ENCODE data around the gene RTN3.

RTN3 gene

GRCh38 chr11:63738720-63739360 is 57.5 kb downstream of the RTN3 start:
- DNase-seq (ENCODE audit: low read depth in 2 of 2) = peak; percentile 22 to 33

DNA sequence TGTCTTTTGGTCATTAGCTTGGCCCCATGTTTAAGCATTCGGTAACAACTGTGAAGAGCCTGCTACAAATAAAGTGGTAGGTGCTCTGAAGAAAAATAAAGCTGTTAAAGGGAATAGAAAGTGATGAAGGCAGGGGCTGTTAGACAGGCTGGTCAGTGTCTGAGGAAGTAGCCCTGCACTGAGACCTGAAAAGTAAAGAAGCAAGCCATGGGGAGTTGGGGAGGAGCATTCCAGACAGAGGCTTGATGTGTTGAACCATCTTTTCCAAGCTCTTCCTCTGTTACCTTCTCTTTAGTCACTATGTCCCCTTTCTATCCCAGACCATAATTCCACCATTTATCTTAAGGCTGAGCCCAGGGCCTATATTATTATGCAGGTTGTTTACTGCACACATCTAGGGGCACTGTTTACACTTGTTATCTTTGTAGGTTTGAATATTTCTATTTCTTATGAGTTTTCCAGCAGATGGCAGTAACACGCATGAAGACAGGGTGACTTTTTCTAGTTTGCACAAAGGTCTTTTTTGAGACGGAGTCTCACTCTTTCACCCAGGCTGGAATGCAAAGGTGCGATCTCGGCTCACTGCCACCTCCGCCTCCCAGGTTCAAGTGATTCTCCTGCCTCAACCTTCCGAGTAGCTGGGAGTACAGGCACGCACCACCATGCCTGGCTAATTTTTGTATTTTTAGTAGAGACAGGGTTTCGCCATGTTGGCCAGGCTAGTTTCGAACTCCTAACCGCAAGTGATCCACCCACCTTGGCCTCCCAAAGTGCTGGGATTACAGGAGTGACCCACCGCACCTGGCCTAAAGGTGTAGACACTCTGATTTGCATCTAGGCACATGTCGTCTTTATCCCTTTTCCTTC is 64.2 kb downstream of the RTN3 start:
- DNase-seq (ENCODE audit: low read depth in 2 of 2) = no peak

- no peak for DNase-seq (ENCODE audit: low read depth in 2 of 2)
Measured at GRCh38 chr11:63747011-63747410, 65.7 kb downstream of the RTN3 start.

DNA sequence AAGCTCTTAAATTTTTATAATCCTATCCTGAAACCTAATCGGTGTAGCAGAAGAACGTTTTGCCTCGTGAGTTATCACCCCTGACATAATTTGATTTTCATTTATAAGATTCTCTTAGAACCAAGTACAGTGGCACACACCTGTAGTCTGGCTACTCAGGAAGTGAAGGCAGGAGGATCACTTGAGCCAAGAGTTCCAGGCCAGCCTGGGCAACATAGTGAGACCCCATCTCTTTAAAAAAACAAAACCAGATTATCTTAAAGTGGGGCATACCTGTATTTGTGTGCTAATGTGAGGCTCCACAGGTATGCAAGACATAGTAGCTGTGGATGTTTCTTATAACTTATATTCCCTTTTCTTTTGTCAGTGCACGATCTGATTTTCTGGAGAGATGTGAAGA is 68.3 kb downstream of the RTN3 start:
- DNase-seq (ENCODE audit: low read depth in 2 of 2) = no peak

GRCh38 chr11:63756919-63757761 is 75.8 kb downstream of the RTN3 start:
- no peak for DNase-seq (ENCODE audit: low read depth in 2 of 2)

DNA sequence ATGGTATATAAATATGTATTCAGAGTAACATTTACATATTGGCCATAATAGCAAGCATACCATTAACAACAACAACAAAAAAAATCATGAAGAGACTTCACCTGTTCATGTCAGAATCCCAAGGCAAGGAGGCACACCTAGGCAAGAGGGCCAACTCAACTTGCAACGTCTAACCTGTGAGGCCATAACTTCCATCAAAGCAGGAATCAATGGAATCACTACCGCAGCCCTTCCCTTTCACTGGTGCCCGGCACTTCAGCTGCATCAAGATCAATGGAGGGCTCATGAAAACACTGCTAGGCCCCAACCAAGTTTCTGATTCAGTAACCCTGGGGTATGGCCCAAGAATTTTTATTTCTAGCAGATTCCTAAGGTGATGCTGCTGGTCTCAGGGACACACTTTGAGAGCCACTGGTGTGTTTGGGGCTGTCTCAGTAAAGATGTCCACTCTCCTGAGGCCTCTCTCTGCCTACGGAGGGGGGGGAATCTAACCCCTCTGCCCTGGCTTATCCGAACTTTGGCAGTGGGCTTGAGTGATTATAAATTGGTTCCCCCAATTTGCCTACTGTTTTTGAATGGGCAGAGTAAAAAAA is 79.3 kb downstream of the RTN3 start:
- DNase-seq (ENCODE audit: low read depth in 2 of 2) = no peak

DNA sequence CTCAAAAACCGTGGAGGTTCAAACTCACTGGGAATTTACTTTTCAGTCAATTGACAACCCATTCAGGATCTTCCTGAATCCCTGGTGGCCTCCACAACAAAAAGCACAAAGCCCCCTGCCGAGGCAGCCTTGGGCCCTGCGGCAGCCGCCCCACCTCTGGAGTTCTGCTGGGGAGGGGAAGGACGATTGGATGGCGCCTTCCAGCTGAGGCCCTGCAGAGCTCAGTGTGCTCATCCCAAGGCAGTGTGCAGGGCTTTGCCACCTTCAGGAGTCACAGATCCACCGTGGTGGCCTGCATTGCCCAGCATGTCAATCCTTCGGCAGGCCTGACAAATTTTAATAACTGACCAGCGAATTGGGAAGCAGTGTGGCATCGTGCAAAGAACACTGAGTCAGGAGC is 79.9 kb downstream of the RTN3 start:
- DNase-seq (ENCODE audit: low read depth in 2 of 2) = no peak

- DNase-seq (ENCODE audit: low read depth in 2 of 2) = no peak
Measured at GRCh38 chr11:63761931-63762653, 80.8 kb downstream of the RTN3 start.

DNA sequence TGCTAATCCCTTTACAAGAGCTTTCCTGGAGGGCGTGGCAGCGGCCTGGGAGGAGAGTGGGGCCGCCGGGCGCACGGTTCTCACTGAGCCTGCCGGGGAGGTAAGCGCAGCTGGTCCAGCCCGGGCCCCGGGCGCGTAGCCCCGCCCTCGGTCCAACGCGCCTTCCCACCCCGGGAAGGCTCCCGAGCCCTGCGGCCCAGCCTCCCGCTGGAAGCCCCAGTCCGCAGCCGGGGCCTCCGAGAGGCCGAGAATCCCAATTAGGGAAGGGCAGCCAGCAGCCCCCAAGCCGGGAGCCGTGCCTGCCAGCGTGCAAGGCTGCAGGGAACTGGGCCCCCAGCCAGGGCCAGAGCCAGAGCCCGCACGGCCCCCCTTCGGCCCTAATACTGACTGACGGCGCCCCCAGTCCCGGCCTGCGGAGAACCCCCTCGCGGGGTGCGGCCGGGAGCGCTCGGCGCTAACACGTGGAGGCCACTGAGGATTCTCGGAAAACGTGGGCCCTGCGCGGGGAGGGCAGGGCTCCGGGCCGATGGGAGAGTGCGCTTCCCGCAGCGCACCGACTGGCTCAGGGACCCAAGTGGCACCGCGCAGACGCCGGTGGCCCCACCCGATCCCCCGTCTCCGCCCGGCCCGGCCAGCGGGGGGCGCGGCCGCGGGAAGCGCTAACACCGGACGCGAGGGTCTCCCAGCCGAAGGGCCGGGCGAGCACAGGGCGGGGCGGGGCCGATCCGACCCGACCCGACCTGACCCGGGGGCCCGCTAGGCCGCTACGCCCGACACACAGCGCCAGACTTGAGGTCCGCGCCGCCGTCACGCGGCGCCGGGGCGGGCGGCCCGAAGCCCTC is 81.6 kb downstream of the RTN3 start:
- DNase-seq (ENCODE audit: low read depth in 2 of 2) = no peak

DNA sequence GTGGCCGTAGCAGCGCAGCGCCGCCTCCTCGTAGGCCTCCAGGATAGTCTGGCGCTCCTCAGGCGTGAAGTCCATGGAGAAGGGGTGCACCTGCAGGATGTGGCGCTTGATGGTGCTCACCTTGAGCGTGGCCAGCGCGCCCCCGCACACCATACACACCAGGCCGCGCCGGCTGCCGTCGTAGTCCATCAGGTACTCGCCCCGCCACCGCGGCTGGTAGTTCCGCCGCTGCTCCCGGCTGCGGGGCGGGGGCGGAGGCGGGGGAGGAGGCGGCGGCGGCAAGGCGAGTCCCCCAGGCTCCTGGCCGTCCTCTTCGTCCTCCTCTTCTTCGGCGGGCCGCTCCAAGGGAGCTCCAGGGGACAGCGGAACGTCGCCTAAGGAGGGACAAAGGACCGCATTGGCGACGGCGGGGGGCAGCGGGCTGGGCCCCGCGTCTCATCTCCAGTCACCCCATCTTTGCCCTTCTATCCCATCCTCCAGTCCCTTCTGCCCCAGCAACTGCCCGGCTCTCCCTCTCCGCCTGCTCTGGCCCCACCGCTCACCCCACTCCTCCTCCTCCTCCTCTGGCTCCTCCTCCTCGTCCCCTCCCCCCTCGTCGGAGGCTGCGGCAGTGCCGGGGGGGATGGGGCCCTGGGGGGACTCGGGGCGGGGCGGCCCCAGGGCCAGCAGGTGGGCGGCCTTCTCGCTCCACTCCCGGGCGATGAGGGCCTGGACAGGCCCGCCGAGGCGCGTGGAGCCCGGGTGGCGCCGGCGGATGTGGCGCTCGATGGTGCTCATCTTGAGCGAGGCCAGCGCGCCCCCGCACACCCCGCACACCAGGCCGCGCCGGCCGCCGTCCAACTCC is 82.4 kb downstream of the RTN3 start:
- DNase-seq (ENCODE audit: low read depth in 2 of 2) = no peak

GRCh38 chr11:63764340-63764678 is 83.0 kb downstream of the RTN3 start:
- DNase-seq (ENCODE audit: low read depth in 2 of 2) = no peak

- DNase-seq (ENCODE audit: low read depth in 2 of 2) = no peak
Measured at GRCh38 chr11:63764679-63765647, 83.7 kb downstream of the RTN3 start.

DNA sequence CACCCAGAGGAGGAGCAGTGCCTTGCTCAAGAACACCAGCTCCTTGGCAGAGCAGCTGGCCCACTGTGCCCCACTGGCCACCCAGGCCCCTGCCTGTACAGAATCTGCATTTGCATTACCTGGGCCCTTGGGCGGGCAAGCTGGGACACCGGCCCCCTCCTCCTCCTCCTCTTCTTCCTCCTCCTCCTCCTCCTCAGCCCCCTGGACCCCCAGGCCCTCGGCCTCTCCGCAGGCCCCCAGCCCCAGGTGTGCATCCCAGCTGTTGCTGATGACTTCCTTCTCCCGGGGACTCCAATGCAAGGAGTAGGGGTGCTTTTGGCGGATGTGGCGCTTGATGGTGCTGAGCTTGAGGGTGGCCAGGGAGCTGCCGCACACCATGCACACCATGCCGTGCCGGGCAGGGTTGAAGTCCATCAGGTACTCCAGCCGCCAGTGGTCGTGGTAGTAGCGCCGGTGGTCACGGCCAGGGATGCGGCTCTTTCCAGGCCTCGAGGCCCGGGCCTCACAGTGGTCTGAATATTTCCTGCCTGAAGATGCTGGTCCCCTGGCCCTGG is 84.5 kb downstream of the RTN3 start:
- no peak for DNase-seq (ENCODE audit: low read depth in 2 of 2)

GRCh38 chr11:63766531-63767235 is 85.4 kb downstream of the RTN3 start:
- no peak for DNase-seq (ENCODE audit: low read depth in 2 of 2)

DNA sequence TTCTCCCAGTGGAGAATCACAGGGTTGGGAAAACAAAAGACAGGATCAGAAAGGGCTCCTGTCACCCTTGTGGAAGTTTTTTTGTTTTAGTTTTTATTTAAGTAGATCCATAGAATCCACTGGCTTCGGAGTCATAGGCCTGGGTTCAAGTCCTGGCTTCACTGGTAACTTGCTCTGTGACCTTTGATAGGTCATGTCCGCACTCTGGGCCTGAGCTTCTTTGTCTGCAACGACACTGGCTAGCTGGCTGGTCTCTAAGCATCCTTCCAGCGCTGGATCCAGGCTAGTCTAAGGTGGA is 85.9 kb downstream of the RTN3 start:
- no peak for DNase-seq (ENCODE audit: low read depth in 2 of 2)

DNA sequence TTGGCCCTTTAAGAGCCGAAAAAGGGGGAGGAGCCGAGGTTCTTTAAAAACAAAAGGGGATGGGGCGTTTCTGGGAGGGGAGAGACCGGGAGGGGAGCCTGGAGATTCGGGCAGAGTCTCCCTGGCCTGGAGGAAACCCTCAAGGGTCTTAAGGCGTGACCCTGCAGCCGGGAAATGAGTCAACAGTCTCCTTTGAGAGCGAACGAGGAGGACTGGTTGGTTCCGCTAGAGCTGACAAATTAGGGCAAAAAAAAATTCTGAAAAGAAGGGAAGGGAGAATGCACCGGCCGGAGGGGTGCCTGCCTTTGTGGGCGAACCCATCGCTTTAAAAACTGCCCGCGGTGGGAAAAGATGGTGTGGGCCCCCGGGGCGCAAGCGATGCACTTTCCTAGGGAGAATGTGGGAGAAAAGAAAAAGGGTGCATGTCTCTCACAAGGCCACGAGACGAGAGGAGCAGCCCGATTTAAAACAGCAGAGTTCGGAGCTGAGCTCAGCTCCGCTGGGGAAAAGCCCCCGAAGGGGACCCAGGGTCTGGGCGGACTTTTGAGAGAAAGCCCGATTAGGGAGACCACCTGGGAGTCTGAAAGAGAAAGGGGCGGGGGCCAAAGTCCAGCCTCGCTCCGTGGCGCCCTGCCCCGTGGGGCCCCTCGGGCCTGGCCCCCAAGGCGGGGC is 86.4 kb downstream of the RTN3 start:
- no peak for DNase-seq (ENCODE audit: low read depth in 2 of 2)

All from activated CD8-positive, alpha-beta memory T cell treated with anti-CD3 and anti-CD28 coated beads for 4 hours (primary cell).